ENCODE results near the gene RAB3C. TPM values are rescaled to one million over a fixed set of nuclear protein-coding genes. Genes with fewer than 3 reads are reported as not detected.

Gene RAB3C
- total RNA-seq, 1 donor from 2014 or later, result not detected

- DNase-seq (ENCODE audit: low read depth), result no peak
- TF ChIP-seq, protein P1, sequence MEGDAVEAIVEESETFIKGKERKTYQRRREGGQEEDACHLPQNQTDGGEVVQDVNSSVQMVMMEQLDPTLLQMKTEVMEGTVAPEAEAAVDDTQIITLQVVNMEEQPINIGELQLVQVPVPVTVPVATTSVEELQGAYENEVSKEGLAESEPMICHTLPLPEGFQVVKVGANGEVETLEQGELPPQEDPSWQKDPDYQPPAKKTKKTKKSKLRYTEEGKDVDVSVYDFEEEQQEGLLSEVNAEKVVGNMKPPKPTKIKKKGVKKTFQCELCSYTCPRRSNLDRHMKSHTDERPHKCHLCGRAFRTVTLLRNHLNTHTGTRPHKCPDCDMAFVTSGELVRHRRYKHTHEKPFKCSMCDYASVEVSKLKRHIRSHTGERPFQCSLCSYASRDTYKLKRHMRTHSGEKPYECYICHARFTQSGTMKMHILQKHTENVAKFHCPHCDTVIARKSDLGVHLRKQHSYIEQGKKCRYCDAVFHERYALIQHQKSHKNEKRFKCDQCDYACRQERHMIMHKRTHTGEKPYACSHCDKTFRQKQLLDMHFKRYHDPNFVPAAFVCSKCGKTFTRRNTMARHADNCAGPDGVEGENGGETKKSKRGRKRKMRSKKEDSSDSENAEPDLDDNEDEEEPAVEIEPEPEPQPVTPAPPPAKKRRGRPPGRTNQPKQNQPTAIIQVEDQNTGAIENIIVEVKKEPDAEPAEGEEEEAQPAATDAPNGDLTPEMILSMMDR (conservative IDR thresholded peaks at IDR 0.05; ENCODE audit: low read depth, low read length), result no peak
- H3K4me3 ChIP-seq (ENCODE audit: low read depth, low read length), result no peak overlapping the region
Observed at GRCh38 chr5:58666598-58667581, 84.0 kb downstream of the RAB3C start.

DNA sequence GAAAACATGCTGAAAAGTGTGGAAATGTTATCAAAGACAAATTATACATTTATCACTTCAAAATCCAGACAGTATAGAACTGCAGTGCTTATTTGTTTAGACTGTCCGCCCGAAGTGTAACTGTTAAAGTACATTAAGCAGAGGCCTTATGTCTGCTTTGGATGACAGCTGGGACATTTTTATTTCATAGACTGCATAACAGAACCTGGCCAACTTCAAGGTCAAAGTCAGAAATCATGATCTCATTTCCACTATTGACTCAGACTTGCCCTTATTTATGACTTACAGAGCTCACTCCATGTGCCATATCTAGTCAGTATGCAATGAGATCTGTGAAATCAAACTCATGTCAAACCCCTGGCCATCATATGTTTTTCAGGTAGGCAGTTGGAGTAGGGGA lies 87.7 kb downstream of the RAB3C start:
- TF ChIP-seq, protein P1 (conservative IDR thresholded peaks at IDR 0.05; ENCODE audit: low read depth, low read length), result no peak
- H3K4me3 ChIP-seq (ENCODE audit: low read depth, low read length), result no peak overlapping the region
- no peak for DNase-seq (ENCODE audit: low read depth)

DNA sequence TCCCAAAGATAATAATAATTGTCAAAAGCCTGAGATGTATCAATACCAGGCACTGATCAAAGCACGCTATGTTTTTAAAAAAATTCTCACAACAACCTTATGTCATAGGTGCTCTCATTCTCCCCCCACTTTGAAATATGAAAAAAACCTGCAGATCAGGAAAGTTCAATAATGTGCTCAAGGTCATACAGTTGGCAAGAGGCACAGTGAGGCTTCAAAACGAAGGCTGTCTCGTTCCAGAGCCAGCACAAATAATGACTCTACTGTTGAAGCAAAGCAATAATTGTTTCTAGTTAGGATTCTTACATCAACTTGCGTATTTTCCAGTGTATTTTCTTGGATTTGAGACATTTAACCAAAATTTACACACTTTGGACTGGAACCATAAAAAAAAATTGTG lies 88.3 kb downstream of the RAB3C start:
- TF ChIP-seq, protein P1 (conservative IDR thresholded peaks at IDR 0.05; ENCODE audit: low read depth, low read length), result no peak
- DNase-seq (ENCODE audit: low read depth), result no peak
- H3K4me3 ChIP-seq (ENCODE audit: low read depth, low read length), result no peak overlapping the region

GRCh38 chr5:58672521-58672920 lies 89.6 kb downstream of the RAB3C start:
- DNase-seq (ENCODE audit: low read depth), result no peak
- no peak overlapping the region for H3K4me3 ChIP-seq (ENCODE audit: low read depth, low read length)
- TF ChIP-seq, protein P1 (conservative IDR thresholded peaks at IDR 0.05; ENCODE audit: low read depth, low read length), result no peak

GRCh38 chr5:58674070-58674469 lies 91.2 kb downstream of the RAB3C start:
- H3K4me3 ChIP-seq (ENCODE audit: low read depth, low read length), result no peak overlapping the region
- no peak for DNase-seq (ENCODE audit: low read depth)
- TF ChIP-seq, protein P1 (conservative IDR thresholded peaks at IDR 0.05; ENCODE audit: low read depth, low read length), result no peak

DNA sequence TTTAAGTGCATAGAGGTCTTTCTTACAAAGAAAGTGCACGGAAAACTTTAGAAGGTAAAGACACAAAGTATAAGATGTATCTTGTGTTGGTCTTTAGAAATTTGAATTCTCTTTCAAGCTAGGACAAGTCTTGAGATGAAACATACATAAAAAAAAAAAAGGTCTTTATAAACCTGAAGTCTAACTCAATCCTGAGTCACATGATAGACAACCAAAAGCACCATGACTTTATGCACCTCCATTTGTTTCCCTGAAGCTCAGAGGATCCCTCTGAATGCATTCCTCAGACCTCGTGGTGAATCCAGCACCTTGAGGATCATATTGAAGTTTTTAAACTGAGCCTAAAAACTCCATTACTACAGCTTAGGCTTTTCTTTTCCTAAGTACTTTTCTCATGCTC lies 91.8 kb downstream of the RAB3C start:
- TF ChIP-seq, protein P1 (conservative IDR thresholded peaks at IDR 0.05; ENCODE audit: low read depth, low read length), result no peak
- H3K4me3 ChIP-seq (ENCODE audit: low read depth, low read length), result no peak overlapping the region
- DNase-seq (ENCODE audit: low read depth), result no peak
